Uterine smooth muscle cell (primary cell): ENCODE data around the gene CYP51A1. TPM values are rescaled to one million over a fixed set of nuclear protein-coding genes. Genes with fewer than 3 reads are reported as not detected.

ENCODE experiments used
- total RNA-seq: library from RNA; depleted of rRNA; stranded (reverse); fragments of >200 nt; gene quantifications from 2 replicates; pipeline ENCODE4 v1.2.3, GENCODE V29; 2014

CYP51A1 gene
- total RNA-seq: 320 and 516 TPM in 2 replicates

DNA sequence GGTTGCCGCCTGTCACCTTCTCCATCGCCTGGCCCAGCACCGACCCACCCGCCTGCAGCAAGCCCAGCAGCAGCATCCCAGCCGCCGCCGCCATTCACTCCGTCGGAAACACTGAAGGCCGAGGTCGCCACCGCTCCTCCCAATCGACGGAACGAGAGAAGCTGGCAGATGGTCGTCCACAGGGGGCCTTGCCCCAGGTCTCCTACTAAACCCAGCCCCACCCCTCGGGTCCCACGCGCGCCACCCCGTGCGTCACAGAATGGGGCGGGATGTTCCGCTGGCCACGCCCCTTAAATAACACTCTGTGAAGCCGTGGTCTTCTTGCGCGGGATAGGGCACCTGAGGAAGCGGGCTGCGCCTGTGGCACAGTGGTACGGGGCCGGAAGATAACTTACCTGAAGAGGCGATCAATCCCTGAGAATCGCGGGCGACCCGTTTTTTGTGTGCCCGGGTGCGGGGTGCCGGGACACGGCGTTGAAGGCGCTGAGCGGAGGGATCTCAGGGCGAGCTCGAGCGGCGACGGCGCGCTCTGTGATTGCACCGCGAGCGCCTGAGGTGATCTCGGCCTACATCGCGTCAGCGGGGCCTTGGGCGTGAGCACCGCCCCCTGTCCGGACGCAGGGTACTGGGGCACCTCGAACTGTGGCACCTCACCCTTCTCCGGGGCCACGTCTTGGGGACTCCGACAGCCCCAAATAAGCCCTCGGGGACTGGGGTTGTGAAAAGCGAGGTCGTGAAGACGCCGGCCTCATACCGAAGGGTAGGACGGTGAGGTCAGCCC, at the start of gene CYP51A1:
Gene CYP51A1 (minus strand): TSS at position 207 of the 781 bp plus-strand sequence. CDS start 113 bp downstream, at position 94.

DNA sequence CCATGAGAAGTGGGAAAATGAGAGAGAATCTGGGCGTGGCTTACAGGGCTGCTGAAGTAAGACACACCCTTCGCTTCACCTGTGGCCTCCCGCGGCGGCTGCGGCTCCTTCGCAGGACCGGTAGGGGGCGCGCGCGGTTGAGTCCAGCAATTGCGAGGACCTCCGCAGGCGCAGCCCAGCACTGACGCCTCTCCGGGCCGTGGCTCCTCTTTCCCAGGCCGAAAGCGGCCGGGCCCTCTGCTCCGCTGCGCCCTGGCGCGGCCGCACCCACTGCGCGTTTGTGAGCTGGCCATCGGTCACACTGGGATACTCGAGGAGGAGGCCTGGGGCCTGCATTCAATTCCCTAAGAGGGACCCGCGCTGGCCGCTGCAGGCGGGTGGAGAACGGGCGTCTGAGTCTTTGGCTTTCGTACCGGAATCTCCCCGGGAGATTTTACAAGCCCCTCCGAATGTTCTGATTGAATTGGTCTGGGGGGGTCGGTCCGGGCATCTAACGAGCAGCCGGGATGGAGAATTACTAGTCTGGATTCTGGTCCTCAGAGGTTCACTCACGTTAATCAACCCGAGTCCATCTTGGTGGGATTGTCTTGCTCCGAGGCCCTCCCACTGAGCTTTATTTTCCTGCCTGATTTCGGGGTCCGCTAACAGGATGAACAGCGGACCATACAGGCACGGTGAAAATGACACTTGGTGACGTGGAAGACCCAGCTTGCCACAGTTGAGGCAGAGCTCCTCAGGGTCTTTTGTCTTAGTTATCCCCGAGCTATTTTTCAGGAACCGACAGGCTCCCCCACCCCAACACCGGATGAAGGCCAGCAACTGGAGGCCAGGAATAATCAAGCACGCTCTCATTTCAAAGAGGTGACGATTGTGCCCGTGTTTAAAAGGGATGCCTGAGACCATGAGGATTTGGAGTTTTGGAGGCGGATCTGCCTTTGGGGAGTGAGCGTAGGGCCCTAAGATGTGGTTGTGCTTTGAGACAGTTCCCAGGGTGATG, 44.9 kb upstream of the CYP51A1 start, which contains the start of gene LRRD1:
Gene LRRD1 (minus strand): TSS at position 215 of the 997 bp plus-strand sequence. CDS start 13,940 bp downstream, outside the sequence.

Other genes with a start within 250 kb of the CYP51A1 start
- gene AKAP9, start 193.6 kb downstream of the CYP51A1 start, total RNA-seq: 56.4 and 60.6 TPM in 2 replicates
- 0.11 TPM in 1 of 2 replicates, not detected in the other for gene LRRD1, start 44.7 kb upstream of the CYP51A1 start, total RNA-seq
- 47.1 and 54.9 TPM in 2 replicates for gene KRIT1, start 111.4 kb upstream of the CYP51A1 start, total RNA-seq
- gene ANKIB1, start 111.5 kb upstream of the CYP51A1 start, total RNA-seq: 52.7 and 68.1 TPM in 2 replicates